GM10266 (cell line): ENCODE data around the gene MTREX.

Source experiments
- DNase-seq: peaks from one replicate; pipeline ENCODE4 v3.0.0; 2012; ENCODE audit errors: extremely low spot score
- CTCF ChIP-seq: IDR thresholded peaks from 2 replicates; pipeline ENCODE4 v1.5.1; 2012; ENCODE audit warnings: mild to moderate bottlenecking, low read depth; ENCODE audit not compliant: control insufficient read depth, insufficient read depth; ENCODE audit errors: missing control alignments

The MTREX gene

GRCh38 chr5:55426455-55426854 is 118.7 kb downstream of the MTREX start:
- DNase-seq, result no peak
- TF ChIP-seq CTCF, result no peak

- no peak for DNase-seq
- TF ChIP-seq CTCF, result no peak
Measured at GRCh38 chr5:55427157-55427556, 119.4 kb downstream of the MTREX start.

GRCh38 chr5:55429221-55429612 is 121.4 kb downstream of the MTREX start:
- no peak for TF ChIP-seq CTCF
- DNase-seq, result no peak

GRCh38 chr5:55429613-55430253 is 121.9 kb downstream of the MTREX start:
- no peak for DNase-seq
- no peak for TF ChIP-seq CTCF

- TF ChIP-seq CTCF, result no peak
- DNase-seq, result no peak
Measured at GRCh38 chr5:55432549-55432948, 124.8 kb downstream of the MTREX start.

- no peak for DNase-seq
- no peak for TF ChIP-seq CTCF
Measured at GRCh38 chr5:55437452-55437851, 129.7 kb downstream of the MTREX start.

GRCh38 chr5:55437859-55438206 is 130.0 kb downstream of the MTREX start:
- TF ChIP-seq CTCF, result no peak
- DNase-seq, result no peak
